HEK293 (cell line): ENCODE results near the gene PLCG1.

Experiments
- ZNF623 ChIP-seq: fragments of 450-650 bp; formaldehyde crosslinking; IDR thresholded peaks from 2 replicates; pipeline ENCODE4 v1.5.1; 2016; ENCODE audit warnings: missing biosample characterization, missing genetic modification characterization
- TF ChIP-seq, protein P1 (sequence below): fragments of 450-650 bp; formaldehyde crosslinking; IDR thresholded peaks from 2 replicates; pipeline ENCODE4 v1.5.1; 2016; ENCODE audit warnings: missing biosample characterization, missing genetic modification characterization

DNA sequence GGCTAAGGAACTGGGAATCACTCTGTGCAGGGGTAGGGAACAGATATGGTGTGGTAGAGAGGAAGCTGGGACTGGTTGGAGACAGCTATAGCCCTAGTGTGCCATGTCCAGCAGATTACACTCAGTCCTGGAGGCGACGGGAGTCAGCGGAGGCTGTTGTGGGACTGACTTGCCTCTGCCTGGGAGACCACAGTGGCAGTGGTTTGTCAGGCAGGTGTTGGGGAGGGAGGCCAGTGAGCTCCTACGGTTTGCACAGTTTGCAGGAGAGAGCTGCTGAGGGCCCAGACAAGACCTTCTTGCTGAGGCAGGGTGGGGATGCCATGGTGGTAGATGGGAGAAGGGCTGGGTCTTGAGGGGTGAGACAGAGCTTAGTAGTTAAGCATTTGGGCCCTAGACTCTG is 4.9 kb downstream of the PLCG1 start:
- TF ChIP-seq ZNF623 (tag by site-specific recombination): no peak
- TF ChIP-seq, protein P1, sequence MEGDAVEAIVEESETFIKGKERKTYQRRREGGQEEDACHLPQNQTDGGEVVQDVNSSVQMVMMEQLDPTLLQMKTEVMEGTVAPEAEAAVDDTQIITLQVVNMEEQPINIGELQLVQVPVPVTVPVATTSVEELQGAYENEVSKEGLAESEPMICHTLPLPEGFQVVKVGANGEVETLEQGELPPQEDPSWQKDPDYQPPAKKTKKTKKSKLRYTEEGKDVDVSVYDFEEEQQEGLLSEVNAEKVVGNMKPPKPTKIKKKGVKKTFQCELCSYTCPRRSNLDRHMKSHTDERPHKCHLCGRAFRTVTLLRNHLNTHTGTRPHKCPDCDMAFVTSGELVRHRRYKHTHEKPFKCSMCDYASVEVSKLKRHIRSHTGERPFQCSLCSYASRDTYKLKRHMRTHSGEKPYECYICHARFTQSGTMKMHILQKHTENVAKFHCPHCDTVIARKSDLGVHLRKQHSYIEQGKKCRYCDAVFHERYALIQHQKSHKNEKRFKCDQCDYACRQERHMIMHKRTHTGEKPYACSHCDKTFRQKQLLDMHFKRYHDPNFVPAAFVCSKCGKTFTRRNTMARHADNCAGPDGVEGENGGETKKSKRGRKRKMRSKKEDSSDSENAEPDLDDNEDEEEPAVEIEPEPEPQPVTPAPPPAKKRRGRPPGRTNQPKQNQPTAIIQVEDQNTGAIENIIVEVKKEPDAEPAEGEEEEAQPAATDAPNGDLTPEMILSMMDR (tag by site-specific recombination): no peak
